T1000 (cell line): Measurements from ENCODE around the gene RHOXF2.
"Not testable (repeated sequence)": the region's sequence is repeated elsewhere in the genome, so short reads cannot be mapped to it uniquely, and the experiment has no call there.

Source experiments
- DNase-seq: peaks from one replicate; lab custom pipeline; 2025; ENCODE audit warnings: mixed read lengths; lab: John Stamatoyannopoulos, UW

RHOXF2 gene

GRCh38 chrX:120158313-120158712 is at the start of gene RHOXF2:
TSS of gene RHOXF2 (plus strand) at chrX:120158613. CDS start at chrX:120158751, 138 bp downstream.
- not testable (repeated sequence) for DNase-seq

- no peak for DNase-seq
Measured at GRCh38 chrX:120109378-120109777, 49.0 kb upstream of the RHOXF2 start.

GRCh38 chrX:120111611-120112010 is 46.8 kb upstream of the RHOXF2 start:
- DNase-seq = no peak

- no peak for DNase-seq
Measured at GRCh38 chrX:120115438-120115963, 42.9 kb upstream of the RHOXF2 start, which contains the start of gene RHOXF1. TSS of gene RHOXF1 (minus strand) at chrX:120115913. CDS start at chrX:120115862, 51 bp downstream.

GRCh38 chrX:120120223-120120622 is 38.2 kb upstream of the RHOXF2 start:
- DNase-seq = no peak

GRCh38 chrX:120125444-120125843 is 33.0 kb upstream of the RHOXF2 start:
- DNase-seq = no peak

GRCh38 chrX:120128306-120128846 is 30.0 kb upstream of the RHOXF2 start:
- not testable (repeated sequence) for DNase-seq

GRCh38 chrX:120136128-120136527 is 22.3 kb upstream of the RHOXF2 start:
- no peak for DNase-seq

GRCh38 chrX:120136840-120137239 is 21.6 kb upstream of the RHOXF2 start:
- no peak for DNase-seq

GRCh38 chrX:120137439-120137838 is 21.0 kb upstream of the RHOXF2 start:
- no peak for DNase-seq

- no peak for DNase-seq
Measured at GRCh38 chrX:120140293-120140981, 18.0 kb upstream of the RHOXF2 start.

GRCh38 chrX:120144178-120144844 is 14.1 kb upstream of the RHOXF2 start:
- no peak for DNase-seq

- DNase-seq = no peak
Measured at GRCh38 chrX:120145295-120145925, 13.0 kb upstream of the RHOXF2 start.

- DNase-seq = not testable (repeated sequence)
Measured at GRCh38 chrX:120146323-120146722, 12.1 kb upstream of the RHOXF2 start.

GRCh38 chrX:120147537-120147936 is 10.9 kb upstream of the RHOXF2 start:
- no peak for DNase-seq

GRCh38 chrX:120150109-120150744 is 8.2 kb upstream of the RHOXF2 start:
- DNase-seq = not testable (repeated sequence)

- DNase-seq = not testable (repeated sequence)
Measured at GRCh38 chrX:120159086-120159485, 673 bp downstream of the RHOXF2 start.

GRCh38 chrX:120193254-120193653 is 34.8 kb downstream of the RHOXF2 start:
- DNase-seq = not testable (repeated sequence)

GRCh38 chrX:120193720-120194119 is 35.3 kb downstream of the RHOXF2 start:
- DNase-seq = not testable (repeated sequence)

- DNase-seq = not testable (repeated sequence)
Measured at GRCh38 chrX:120195786-120196185, 37.4 kb downstream of the RHOXF2 start.

GRCh38 chrX:120196626-120197283 is 38.3 kb downstream of the RHOXF2 start:
- DNase-seq = not testable (repeated sequence)
